ENCODE results near the gene LCNL1.

GRCh38 chr9:137026384-137026783 lies 43.6 kb downstream of the LCNL1 start:
- TF ChIP-seq CTCF (conservative IDR thresholded peaks at IDR 0.05 in 1 of 2, IDR thresholded peaks at IDR 0.05 in 1 of 2; ENCODE audit: extremely low read depth in 1 of 2, insufficient read depth in 1 of 2, low read depth in 1 of 2, low read length in 2 of 2) (no peak), EZH2 (IDR thresholded peaks at IDR 0.05; ENCODE audit: borderline replicate concordance, low read length) (no peak)

All from mammary epithelial cell (primary cell).